Gastroesophageal sphincter (tissue), 4 donors: ENCODE results near the gene LRRC4B. TPM values are rescaled to one million over a fixed set of nuclear protein-coding genes. Genes with fewer than 3 reads are reported as not detected.
"Not testable (repeated sequence)": the region's sequence is repeated elsewhere in the genome, so short reads cannot be mapped to it uniquely, and the experiment has no call there.

Experiments used
- ATAC-seq: fragments of 150-250 bp; one replicate; pipeline ENCODE4 v1.9.1; 2016; ENCODE audit warnings: mild to moderate bottlenecking, moderate library complexity
- H3K27ac ChIP-seq, 4 donors: fragments of 200-600 bp; sonication (generic) in 3 of 4; 1 replicate in 3 of 4; 2 replicates in 1 of 4; pipeline ENCODE4 v1.5.1; 2016 to 2019
- H3K27me3 ChIP-seq: fragments of 200-600 bp; sonication (generic); one replicate; pipeline ENCODE4 v1.5.1; 2019
- H3K36me3 ChIP-seq, 2 donors: fragments of 200-600 bp; sonication (generic); one replicate each; pipeline ENCODE4 v1.5.1; 2019; ENCODE audit warnings: control low read depth in 1 of 2
- H3K4me1 ChIP-seq, 3 donors: fragments of 200-600 bp; sonication (generic); 1 replicate in 2 of 3; 2 replicates in 1 of 3; pipeline ENCODE4 v1.5.1; 2016 to 2019; ENCODE audit warnings: control low read depth in 2 of 3
- H3K4me3 ChIP-seq, 2 donors: fragments of 200-600 bp; sonication (generic); one replicate each; pipeline ENCODE4 v1.5.1; 2019; ENCODE audit warnings: mild to moderate bottlenecking in 1 of 2, moderate library complexity in 1 of 2
- H3K9me3 ChIP-seq, 3 donors: fragments of 200-600 bp; sonication (generic); one replicate each; pipeline ENCODE4 v1.5.1; 2017 to 2019; ENCODE audit warnings: control low read depth in 2 of 3
- EP300 ChIP-seq: sonication (generic); formaldehyde crosslinking; IDR thresholded peaks from one replicate; pipeline ENCODE4 v1.6.1; 2017; ENCODE audit warnings: antibody characterized with exemption, mild to moderate bottlenecking
- POLR2A ChIP-seq, 2 donors: fragments of 450-650 bp; IDR thresholded peaks; one replicate each; pipeline ENCODE4 v1.6.1; 2017; ENCODE audit warnings: antibody characterized with exemption in 2 of 2, mild to moderate bottlenecking in 2 of 2, moderate library complexity in 1 of 2
- POLR2AphosphoS5 ChIP-seq: sonication (generic); formaldehyde crosslinking; IDR thresholded peaks from one replicate; pipeline ENCODE4 v1.6.1; 2017; ENCODE audit warnings: antibody characterized with exemption
- WGBS, 2 donors: methylation state at CpG; one replicate each; pipeline ENCODE4 v1.1.5; 2018; ENCODE audit warnings: low coverage in 1 of 2; 5-methylcytosine and 5-hydroxymethylcytosine counted together
- total RNA-seq, 4 donors: library from RNA; depleted of rRNA; stranded (reverse); fragments of >200 nt; gene quantifications; one replicate each; pipeline ENCODE4 v1.1.0, GENCODE V29; 2016
- TF ChIP-seq, protein P1 (sequence below), 4 experiments: fragments of 200-600 bp in 2 of 4; fragments of 450-650 bp in 2 of 4; sonication (generic) in 1 of 4; IDR thresholded peaks; one replicate each; pipeline ENCODE4 v1.5.1; 2017 to 2019; ENCODE audit warnings: antibody characterized with exemption in 4 of 4, mild to moderate bottlenecking in 2 of 4, moderate library complexity in 2 of 4

LRRC4B gene
- total RNA-seq = 1 to 10 TPM; 5.0 to 9.3 (median 7.6) TPM

- TF ChIP-seq POLR2A (IDR thresholded peaks at IDR 0.05) (no peak), EP300 (no peak), POLR2AphosphoS5 (no peak)
- TF ChIP-seq, protein P1, sequence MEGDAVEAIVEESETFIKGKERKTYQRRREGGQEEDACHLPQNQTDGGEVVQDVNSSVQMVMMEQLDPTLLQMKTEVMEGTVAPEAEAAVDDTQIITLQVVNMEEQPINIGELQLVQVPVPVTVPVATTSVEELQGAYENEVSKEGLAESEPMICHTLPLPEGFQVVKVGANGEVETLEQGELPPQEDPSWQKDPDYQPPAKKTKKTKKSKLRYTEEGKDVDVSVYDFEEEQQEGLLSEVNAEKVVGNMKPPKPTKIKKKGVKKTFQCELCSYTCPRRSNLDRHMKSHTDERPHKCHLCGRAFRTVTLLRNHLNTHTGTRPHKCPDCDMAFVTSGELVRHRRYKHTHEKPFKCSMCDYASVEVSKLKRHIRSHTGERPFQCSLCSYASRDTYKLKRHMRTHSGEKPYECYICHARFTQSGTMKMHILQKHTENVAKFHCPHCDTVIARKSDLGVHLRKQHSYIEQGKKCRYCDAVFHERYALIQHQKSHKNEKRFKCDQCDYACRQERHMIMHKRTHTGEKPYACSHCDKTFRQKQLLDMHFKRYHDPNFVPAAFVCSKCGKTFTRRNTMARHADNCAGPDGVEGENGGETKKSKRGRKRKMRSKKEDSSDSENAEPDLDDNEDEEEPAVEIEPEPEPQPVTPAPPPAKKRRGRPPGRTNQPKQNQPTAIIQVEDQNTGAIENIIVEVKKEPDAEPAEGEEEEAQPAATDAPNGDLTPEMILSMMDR (IDR thresholded peaks at IDR 0.05) = no peak
- Histone ChIP-seq H3K27ac (no peak within 1 kb of the TSS), H3K9me3 (no peaks in the 10 kb centered on the region), H3K4me3 (peak within 1 kb of the TSS in 1 of 2 donors; percentile 50), H3K36me3 (no peaks in the 10 kb centered on the region), H3K27me3 (peaks cover 98% of the 10 kb centered on the region), H3K4me1 (peaks cover 0 to 23% (median 6%) of the 10 kb centered on the region in 3 donors)
- ATAC-seq = no peak
- WGBS, 2 donors = 0% methylated on average over 11 of the region's 65 CpGs; no CpG with 5 or more reads in 1 of the 2 donors
Measured at GRCh38 chr19:50567882-50568727, at the start of gene LRRC4B. LRRC4B (minus strand) TSS chr19:50568435; CDS start chr19:50548838, 19,597 bp downstream.

GRCh38 chr19:50612504-50613404, 44.5 kb upstream of the LRRC4B start:
- H3K4me3 ChIP-seq, ATAC-seq, H3K4me1 ChIP-seq, H3K36me3 ChIP-seq, H3K27ac ChIP-seq, H3K9me3 ChIP-seq: not testable (repeated sequence)
- H3K27me3 ChIP-seq = peaks cover 58% of the 10 kb centered on the region
- 100% methylated on average over 2 of the region's 11 CpGs; no CpG with 5 or more reads in 1 of the 2 donors for WGBS, 2 donors

DNA sequence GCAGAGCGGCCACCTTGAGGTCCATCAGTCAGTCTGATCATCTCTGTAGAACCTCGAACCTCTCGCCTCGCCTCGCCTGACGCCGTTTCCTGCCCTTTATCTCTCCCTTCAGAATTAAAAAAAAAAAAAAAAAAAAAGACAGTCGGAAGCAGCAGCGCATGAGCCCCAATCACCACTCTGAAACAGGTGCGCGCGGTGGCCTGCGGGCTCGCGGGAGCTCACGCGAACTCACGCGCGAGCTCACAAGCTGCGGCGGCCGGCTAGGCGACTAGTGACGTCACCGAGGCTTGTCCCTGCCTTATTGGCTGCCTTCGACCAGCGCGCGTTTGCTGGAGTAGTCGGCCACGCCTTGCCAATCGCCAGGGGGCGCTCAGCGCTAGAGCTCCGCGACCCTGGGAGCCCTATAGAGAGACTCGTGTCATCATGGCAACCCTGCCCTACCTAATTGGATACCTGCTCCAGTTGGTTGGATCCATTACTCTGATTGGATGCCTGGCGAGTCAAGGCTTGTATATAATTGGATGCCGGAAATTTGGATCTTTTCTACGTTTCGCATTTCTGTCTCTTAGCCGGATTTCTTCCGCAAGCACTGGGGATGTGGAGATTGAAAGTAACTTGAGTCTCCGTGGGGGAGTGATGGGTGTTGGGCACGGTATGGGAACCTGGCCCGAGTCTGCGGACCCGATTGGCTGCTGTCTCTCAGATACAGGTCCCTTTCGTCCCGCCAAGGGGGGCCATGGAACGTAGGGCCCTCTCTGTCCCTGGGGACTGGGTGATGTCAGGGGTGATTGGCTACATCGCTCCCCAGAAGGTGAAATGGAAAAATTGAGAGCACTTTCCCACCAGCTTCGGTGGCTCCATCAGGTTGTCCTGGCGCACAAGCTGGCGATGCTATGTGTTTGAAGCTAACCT, 39.9 kb upstream of the LRRC4B start:
- ATAC-seq = peak; percentile 68

DNA sequence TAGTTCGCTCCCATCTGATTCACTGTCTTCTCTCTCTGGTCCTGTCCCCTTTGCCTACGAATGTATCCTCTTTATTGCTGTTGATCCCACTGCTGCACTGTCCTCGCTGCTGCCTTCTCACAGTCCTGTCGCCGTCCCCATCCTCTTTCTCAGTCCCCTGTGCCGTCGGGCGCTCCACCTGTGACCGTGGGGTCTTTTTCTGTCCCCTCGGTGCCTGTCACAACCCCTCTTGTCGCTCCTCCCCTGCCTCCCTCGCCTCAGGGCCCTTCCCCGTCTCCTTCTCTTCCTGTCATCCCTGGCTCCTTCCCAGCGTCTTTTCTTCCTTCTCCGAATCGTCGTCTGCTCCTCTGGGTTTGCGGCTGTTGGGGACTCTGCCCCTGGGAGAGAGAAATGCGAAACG, 39.2 kb upstream of the LRRC4B start:
- H3K36me3 ChIP-seq = no peaks in the 10 kb centered on the region
- peaks cover 0 to 16% (median 0%) of the 10 kb centered on the region in 3 donors for H3K4me1 ChIP-seq
- 68 to 90% methylated on average over 2 to 11 of the region's 20 CpGs for WGBS, 2 donors
- no peaks in the 10 kb centered on the region for H3K9me3 ChIP-seq
- TF ChIP-seq, protein P1 (IDR thresholded peaks at IDR 0.05) = no peak
- no peak for TF ChIP-seq EP300
- no peak for TF ChIP-seq POLR2AphosphoS5
- TF ChIP-seq POLR2A (IDR thresholded peaks at IDR 0.05) = no peak
- H3K4me3 ChIP-seq = peak overlapping the region in 1 of 2 donors; percentile 3
- no peak overlapping the region for H3K27ac ChIP-seq
- peaks cover 74% of the 10 kb centered on the region for H3K27me3 ChIP-seq
- ATAC-seq = no peak

More for the DNA sequence above, 39.9 kb upstream of the LRRC4B start:
- 11% methylated on average over 10 of the region's 56 CpGs; no CpG with 5 or more reads in 1 of the 2 donors for WGBS, 2 donors
- Histone ChIP-seq H3K4me3 (peak overlapping the region in 1 of 2 donors; percentile 3), H3K4me1 (peaks cover 0 to 16% (median 0%) of the 10 kb centered on the region in 3 donors), H3K27me3 (peaks cover 70% of the 10 kb centered on the region), H3K36me3 (no peaks in the 10 kb centered on the region), H3K27ac (no peak overlapping the region), H3K9me3 (no peaks in the 10 kb centered on the region)
- TF ChIP-seq EP300 = no peak
- TF ChIP-seq, protein P1 (IDR thresholded peaks at IDR 0.05) = peak in 2 of 4 experiments; percentile 39 to 46

- H3K27ac ChIP-seq, H3K9me3 ChIP-seq, H3K36me3 ChIP-seq: not testable (repeated sequence)
- H3K4me1 ChIP-seq = peaks cover 0 to 16% (median 0%) of the 10 kb centered on the region in 3 donors
- H3K4me3 ChIP-seq = peak overlapping the region in 1 of 2 donors; percentile 18
- peaks cover 74% of the 10 kb centered on the region for H3K27me3 ChIP-seq
- WGBS, 2 donors = 36% methylated on average over 9 of the region's 58 CpGs; no CpG with 5 or more reads in 1 of the 2 donors
- peak; percentile 41 for ATAC-seq
Measured at GRCh38 chr19:50606059-50606836, 38.0 kb upstream of the LRRC4B start.

GRCh38 chr19:50604264-50605073, 36.2 kb upstream of the LRRC4B start:
- WGBS, 2 donors = 46 to 59% methylated on average over 7 of the region's 56 CpGs
- not testable (repeated sequence) for H3K9me3 ChIP-seq, H3K36me3 ChIP-seq, H3K27ac ChIP-seq, H3K4me3 ChIP-seq
- peaks cover 0 to 16% (median 0%) of the 10 kb centered on the region in 3 donors for H3K4me1 ChIP-seq
- H3K27me3 ChIP-seq = peaks cover 85% of the 10 kb centered on the region
- peak; percentile 60 for ATAC-seq
